Inflammatory macrophage (primary cell): ENCODE measurements around the gene TPRG1.
A peak's percentile ranks its signal among the peaks of the same experiment; 100 is the strongest.

ENCODE experiments used
- DNase-seq, 2 donors: peaks; one replicate each; pipeline ENCODE4 v3.0.0-alpha.2; 2020 to 2022

Gene TPRG1

DNA sequence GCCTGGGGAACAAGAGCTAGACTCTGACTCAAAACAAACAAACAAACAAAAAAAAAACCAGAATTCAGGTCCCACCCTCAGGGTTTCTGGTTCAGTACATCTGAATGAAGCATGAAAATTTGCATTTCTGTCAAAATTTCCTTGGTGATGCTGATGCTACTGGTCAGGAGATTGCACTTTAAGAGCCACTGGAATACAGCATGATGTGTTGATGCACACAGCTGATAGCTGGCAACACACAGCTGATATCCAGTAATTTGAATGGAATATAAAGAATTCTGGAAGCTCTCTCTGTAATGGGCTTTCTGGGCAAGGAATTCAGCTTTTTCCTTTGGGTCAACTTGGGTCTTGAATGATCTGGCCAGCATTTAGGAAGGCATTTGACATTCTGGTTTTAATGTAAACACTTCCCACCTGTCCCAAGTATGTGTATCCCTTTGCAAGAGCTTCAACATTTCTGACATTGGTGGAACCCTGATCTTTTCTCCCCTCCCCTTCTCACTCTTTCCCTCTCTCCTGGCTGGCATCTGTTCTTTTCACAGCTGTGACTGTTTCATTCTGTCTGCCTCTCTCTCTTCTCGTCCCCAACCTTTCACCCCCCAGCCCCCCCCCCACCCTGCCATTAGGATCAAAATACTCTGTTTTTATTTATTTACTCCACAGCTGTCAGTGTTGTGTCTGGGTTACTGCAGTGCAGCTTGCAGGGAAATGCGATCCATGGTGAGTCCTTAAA lies 189.5 kb downstream of the TPRG1 start:
- DNase-seq: no peak

DNA sequence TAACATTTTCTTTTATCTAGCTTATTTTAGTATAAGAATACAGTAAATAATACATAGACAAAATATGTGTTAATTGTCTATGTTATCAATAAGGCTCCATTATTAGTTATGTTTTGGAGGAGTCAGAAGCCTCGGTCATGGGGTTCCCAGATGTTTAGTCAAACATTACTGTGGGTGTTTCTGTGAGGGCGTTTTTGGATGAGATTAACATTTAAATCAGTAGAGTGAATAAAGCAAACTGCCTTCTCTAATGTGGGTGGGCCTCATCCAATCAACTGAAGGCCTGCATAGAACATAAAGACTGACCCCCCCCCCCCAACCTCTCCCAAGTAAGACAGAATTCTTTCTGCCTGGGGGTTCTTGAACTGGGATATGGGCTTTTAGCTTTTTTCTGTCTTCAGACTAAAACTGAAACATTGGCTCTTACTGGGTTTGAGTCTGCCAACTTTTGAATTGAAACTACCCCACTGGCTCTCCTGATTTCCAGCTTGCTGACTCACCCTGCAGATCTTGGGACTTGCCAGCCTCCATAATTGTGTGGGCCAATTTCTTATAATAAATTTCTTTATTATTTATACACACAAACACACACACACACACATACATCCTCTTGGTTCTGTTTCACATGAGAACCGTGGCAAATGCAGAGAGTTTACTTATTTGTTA lies 192.0 kb downstream of the TPRG1 start:
- DNase-seq: no peak

DNA sequence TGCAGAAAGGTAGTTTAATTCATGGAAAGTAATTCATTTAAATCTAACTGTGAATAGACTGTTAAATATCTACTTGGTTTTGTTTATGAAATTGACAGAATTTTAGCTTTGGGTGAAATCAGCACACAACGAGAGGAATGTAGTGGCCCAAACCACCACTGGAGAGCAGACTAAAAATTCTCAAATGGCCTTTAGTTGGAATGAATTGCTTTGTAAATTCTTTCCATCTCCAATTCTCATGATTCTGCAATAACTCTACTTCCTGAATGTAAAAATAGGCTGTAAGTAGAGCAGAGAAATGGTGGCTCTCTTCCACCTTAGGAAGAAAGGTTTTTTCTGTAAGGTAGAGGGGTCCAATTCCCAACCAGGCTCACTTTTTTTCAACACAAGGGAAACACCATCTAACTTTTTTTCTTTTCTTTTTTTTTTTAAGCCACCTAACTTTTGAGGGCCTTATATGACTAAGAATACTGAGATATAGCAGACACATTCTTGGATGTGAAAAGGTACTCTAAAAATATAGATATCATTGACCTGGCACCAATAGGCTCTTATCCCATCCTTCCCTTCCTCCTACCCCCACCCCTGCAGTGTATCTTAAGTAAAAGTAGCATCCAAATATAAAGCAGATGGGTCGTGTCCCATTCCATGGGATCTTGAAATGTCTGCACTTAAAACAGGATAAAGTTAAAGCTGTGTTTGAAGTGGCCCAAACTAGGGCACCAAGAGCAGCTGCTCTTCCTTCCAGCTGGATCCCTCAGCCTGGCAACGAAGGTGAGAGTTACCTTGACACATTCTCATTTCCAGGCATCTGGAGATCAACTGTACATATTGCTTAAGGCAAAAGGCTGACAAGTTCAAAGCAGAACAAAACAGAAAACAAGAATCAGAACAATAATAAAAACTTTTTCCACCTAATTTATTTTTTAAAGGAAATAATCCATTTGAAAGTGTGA lies 194.1 kb downstream of the TPRG1 start:
- no peak for DNase-seq

DNA sequence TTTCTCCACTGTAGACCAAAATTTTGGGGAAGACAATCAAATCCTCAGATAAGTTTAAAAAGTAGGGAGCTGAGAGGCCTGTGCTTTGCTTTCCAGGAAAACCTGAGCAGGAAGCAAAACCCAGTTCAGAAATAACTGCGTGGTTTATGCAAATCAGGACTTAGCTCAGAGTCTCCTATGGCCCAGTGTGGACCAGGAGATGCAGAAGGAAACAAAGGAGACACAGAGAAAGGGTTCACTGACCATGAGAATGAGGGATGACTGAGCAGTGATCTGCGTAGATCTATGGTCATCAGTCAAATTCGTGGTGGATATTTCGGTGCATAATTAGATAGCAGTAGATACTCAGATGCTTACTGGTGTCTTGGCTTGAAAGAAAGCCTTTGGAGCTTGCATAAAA lies 196.6 kb downstream of the TPRG1 start:
- DNase-seq: no peak

DNA sequence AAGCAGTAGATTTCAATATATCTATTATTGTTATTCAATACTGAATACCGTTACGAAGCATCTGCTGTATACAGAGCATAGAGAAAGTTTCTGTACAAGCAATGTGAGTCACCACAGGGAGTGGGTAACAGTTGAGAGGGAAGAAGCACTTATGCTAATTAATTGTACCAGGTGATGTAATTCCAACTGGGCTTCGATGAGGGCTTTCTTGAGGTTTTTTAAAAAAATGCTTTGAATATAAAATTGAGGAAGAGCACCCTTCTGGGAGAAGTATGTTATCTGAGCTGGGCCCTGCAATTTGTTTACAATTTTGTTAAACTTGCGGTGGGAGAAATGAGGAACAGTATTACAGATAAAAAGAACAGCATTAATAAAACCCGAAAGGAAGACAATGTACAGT lies 197.9 kb downstream of the TPRG1 start:
- DNase-seq: peak in 1 of 2 donors; percentile 34

DNA sequence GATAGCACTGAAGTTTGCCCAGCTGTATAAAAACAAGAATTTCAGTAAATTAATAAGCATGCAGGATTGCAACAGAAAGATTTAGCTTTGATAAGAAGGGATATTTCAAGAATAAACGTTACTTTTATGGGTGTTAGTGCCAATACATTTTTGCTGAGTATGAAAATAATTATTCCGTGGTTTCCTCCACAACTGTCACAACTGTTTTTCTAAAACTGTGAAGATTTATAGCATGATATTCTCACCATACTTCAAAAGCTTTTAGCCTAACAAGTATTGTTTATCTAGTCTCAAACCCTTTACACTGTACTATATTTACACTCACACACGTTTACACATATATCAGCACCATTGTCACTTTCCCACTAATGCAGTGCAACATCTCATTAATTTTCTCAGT lies 200.5 kb downstream of the TPRG1 start:
- DNase-seq: no peak
